Measurements from ENCODE around the gene FGD2.

- no peak for TF ChIP-seq CTCF (IDR thresholded peaks at IDR 0.05; ENCODE audit: poor library complexity, severe bottlenecking)
- TF ChIP-seq EP300 (conservative IDR thresholded peaks at IDR 0.05; ENCODE audit: poor library complexity, severe bottlenecking): no peak
- TF ChIP-seq, protein P1, sequence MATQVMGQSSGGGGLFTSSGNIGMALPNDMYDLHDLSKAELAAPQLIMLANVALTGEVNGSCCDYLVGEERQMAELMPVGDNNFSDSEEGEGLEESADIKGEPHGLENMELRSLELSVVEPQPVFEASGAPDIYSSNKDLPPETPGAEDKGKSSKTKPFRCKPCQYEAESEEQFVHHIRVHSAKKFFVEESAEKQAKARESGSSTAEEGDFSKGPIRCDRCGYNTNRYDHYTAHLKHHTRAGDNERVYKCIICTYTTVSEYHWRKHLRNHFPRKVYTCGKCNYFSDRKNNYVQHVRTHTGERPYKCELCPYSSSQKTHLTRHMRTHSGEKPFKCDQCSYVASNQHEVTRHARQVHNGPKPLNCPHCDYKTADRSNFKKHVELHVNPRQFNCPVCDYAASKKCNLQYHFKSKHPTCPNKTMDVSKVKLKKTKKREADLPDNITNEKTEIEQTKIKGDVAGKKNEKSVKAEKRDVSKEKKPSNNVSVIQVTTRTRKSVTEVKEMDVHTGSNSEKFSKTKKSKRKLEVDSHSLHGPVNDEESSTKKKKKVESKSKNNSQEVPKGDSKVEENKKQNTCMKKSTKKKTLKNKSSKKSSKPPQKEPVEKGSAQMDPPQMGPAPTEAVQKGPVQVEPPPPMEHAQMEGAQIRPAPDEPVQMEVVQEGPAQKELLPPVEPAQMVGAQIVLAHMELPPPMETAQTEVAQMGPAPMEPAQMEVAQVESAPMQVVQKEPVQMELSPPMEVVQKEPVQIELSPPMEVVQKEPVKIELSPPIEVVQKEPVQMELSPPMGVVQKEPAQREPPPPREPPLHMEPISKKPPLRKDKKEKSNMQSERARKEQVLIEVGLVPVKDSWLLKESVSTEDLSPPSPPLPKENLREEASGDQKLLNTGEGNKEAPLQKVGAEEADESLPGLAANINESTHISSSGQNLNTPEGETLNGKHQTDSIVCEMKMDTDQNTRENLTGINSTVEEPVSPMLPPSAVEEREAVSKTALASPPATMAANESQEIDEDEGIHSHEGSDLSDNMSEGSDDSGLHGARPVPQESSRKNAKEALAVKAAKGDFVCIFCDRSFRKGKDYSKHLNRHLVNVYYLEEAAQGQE (IDR thresholded peaks at IDR 0.05; ENCODE audit: borderline replicate concordance): no peak
- no peak for TF ChIP-seq TAF1 (IDR thresholded peaks at IDR 0.05; ENCODE audit: low read depth)
- TF ChIP-seq RAD21 (conservative IDR thresholded peaks at IDR 0.05): no peak
- TF ChIP-seq MXI1 (conservative IDR thresholded peaks at IDR 0.05; ENCODE audit: poor library complexity, severe bottlenecking): no peak
- no peak for TF ChIP-seq EZH2 (IDR thresholded peaks at IDR 0.05; ENCODE audit: borderline replicate concordance, insufficient read depth, low read length, poor library complexity, severe bottlenecking)
Measured at GRCh38 chr6:37017606-37018197, 12.2 kb downstream of the FGD2 start.

All from neural cell (in vitro differentiated cells).